Mesodermal cell (in vitro differentiated cells): ENCODE results near the gene AATF.

Source experiments
- H3K27ac ChIP-seq: 2 replicates; pipeline ENCODE4 v1.7.0; 2013; ENCODE audit warnings: mild to moderate bottlenecking, low read depth, low read length, moderate library complexity; ENCODE audit not compliant: severe bottlenecking
- H3K36me3 ChIP-seq: 2 replicates; pipeline ENCODE4 v1.7.1; 2013; ENCODE audit warnings: mild to moderate bottlenecking, low read length, moderate library complexity; ENCODE audit not compliant: control insufficient read depth, insufficient read depth
- H3K4me1 ChIP-seq: one replicate; pipeline ENCODE4 v1.7.1; 2013; ENCODE audit warnings: mild to moderate bottlenecking, low read length; ENCODE audit not compliant: insufficient read depth, control insufficient read depth, poor library complexity, severe bottlenecking
- H3K4me3 ChIP-seq: 2 replicates; pipeline ENCODE4 v1.7.0; 2013; ENCODE audit warnings: low read length, control low read depth, mild to moderate bottlenecking; ENCODE audit not compliant: insufficient read depth, poor library complexity, severe bottlenecking; ENCODE audit errors: extremely low read depth
- H3K9me3 ChIP-seq: 2 replicates; pipeline ENCODE4 v1.7.1; 2013; ENCODE audit warnings: mild to moderate bottlenecking, low read length, moderate library complexity; ENCODE audit not compliant: control insufficient read depth
- WGBS, 2 experiments: methylation state at CpG; one replicate each; pipeline ENCODE4 v1.1.5; 2013; ENCODE audit warnings: missing lambda C conversion rate in 2 of 2; ENCODE audit not compliant: insufficient coverage in 2 of 2; 5-methylcytosine and 5-hydroxymethylcytosine counted together

Gene AATF

GRCh38 chr17:37052450-37052849, 103.7 kb downstream of the AATF start:
- no peak overlapping the region for H3K4me3 ChIP-seq
- H3K4me1 ChIP-seq, result peaks cover 7% of the 10 kb centered on the region
- no peaks in the 10 kb centered on the region for H3K9me3 ChIP-seq
- peaks cover 17% of the 10 kb centered on the region for H3K36me3 ChIP-seq
- H3K27ac ChIP-seq, result no peak overlapping the region
- WGBS, 2 experiments, result 91 to 92% methylated on average over 5 to 6 of the region's 6 CpGs

GRCh38 chr17:37054894-37055293, 106.1 kb downstream of the AATF start:
- H3K4me1 ChIP-seq, result peaks cover 6% of the 10 kb centered on the region
- no peak overlapping the region for H3K4me3 ChIP-seq
- H3K36me3 ChIP-seq, result peaks cover 22% of the 10 kb centered on the region
- 93 to 98% methylated on average over 6 to 8 of the region's 8 CpGs for WGBS, 2 experiments
- no peaks in the 10 kb centered on the region for H3K9me3 ChIP-seq
- H3K27ac ChIP-seq, result no peak overlapping the region

- Histone ChIP-seq H3K9me3 (no peaks in the 10 kb centered on the region), H3K36me3 (peaks cover 22% of the 10 kb centered on the region), H3K4me3 (no peak overlapping the region), H3K4me1 (no peaks in the 10 kb centered on the region), H3K27ac (no peak overlapping the region)
- WGBS, 2 experiments, result 92 to 95% methylated on average over 13 to 18 of the region's 18 CpGs
Observed at GRCh38 chr17:37056622-37057021, 107.9 kb downstream of the AATF start.

GRCh38 chr17:37059493-37059892, 110.7 kb downstream of the AATF start:
- WGBS, 2 experiments, result 97 to 100% methylated on average over 3 of the region's 3 CpGs
- Histone ChIP-seq H3K27ac (no peak overlapping the region), H3K4me3 (no peak overlapping the region), H3K4me1 (no peaks in the 10 kb centered on the region), H3K9me3 (no peaks in the 10 kb centered on the region), H3K36me3 (peaks cover 18% of the 10 kb centered on the region)

- 94 to 100% methylated on average over 4 to 5 of the region's 6 CpGs for WGBS, 2 experiments
- H3K36me3 ChIP-seq, result peaks cover 17% of the 10 kb centered on the region
- no peak overlapping the region for H3K27ac ChIP-seq
Observed at GRCh38 chr17:37060094-37060493, 111.3 kb downstream of the AATF start.

GRCh38 chr17:37060928-37061327, 112.2 kb downstream of the AATF start:
- 88 to 97% methylated on average over 5 to 7 of the region's 7 CpGs for WGBS, 2 experiments
- Histone ChIP-seq H3K36me3 (peaks cover 17% of the 10 kb centered on the region), H3K27ac (no peak overlapping the region), H3K9me3 (no peaks in the 10 kb centered on the region), H3K4me1 (no peaks in the 10 kb centered on the region), H3K4me3 (no peak overlapping the region)

More at GRCh38 chr17:37060094-37060493, 111.3 kb downstream of the AATF start:
- H3K4me1 ChIP-seq, result no peaks in the 10 kb centered on the region
- no peak overlapping the region for H3K4me3 ChIP-seq
- H3K9me3 ChIP-seq, result no peaks in the 10 kb centered on the region

- peaks cover 9% of the 10 kb centered on the region for H3K36me3 ChIP-seq
- no peak overlapping the region for H3K4me3 ChIP-seq
- WGBS, 2 experiments, result 86 to 90% methylated on average over 7 to 9 of the region's 9 CpGs
- no peaks in the 10 kb centered on the region for H3K9me3 ChIP-seq
- H3K27ac ChIP-seq, result no peak overlapping the region
- H3K4me1 ChIP-seq, result no peaks in the 10 kb centered on the region
Observed at GRCh38 chr17:37062021-37062420, 113.3 kb downstream of the AATF start.

- Histone ChIP-seq H3K4me3 (no peak overlapping the region), H3K27ac (no peak overlapping the region), H3K9me3 (no peaks in the 10 kb centered on the region), H3K36me3 (no peaks in the 10 kb centered on the region), H3K4me1 (peaks cover 11% of the 10 kb centered on the region)
- 82 to 92% methylated on average over 7 to 10 of the region's 11 CpGs for WGBS, 2 experiments
Observed at GRCh38 chr17:37064206-37064605, 115.5 kb downstream of the AATF start.

- Histone ChIP-seq H3K27ac (no peak overlapping the region), H3K36me3 (no peaks in the 10 kb centered on the region), H3K4me1 (peaks cover 11% of the 10 kb centered on the region), H3K9me3 (no peaks in the 10 kb centered on the region), H3K4me3 (no peak overlapping the region)
- 89 to 92% methylated on average over 8 of the region's 8 CpGs for WGBS, 2 experiments
Observed at GRCh38 chr17:37064956-37065355, 116.2 kb downstream of the AATF start.

GRCh38 chr17:37065486-37066321, 117.0 kb downstream of the AATF start:
- H3K4me1 ChIP-seq, result peaks cover 11% of the 10 kb centered on the region
- no peak overlapping the region for H3K27ac ChIP-seq
- no peaks in the 10 kb centered on the region for H3K36me3 ChIP-seq
- no peaks in the 10 kb centered on the region for H3K9me3 ChIP-seq
- WGBS, 2 experiments, result 62 to 65% methylated on average over 18 to 23 of the region's 23 CpGs
- H3K4me3 ChIP-seq, result no peak overlapping the region
